ENCODE measurements around the gene ZNF296. TPM values are rescaled to one million over a fixed set of nuclear protein-coding genes. Genes with fewer than 3 reads are reported as not detected.

Gene ZNF296
- total and polyA plus RNA-seq, 2 donors (not counting 3 experiments of a cell fraction or from before 2014, with no cell fraction given) = 0.35 to 1.8 TPM

GRCh38 chr19:45049073-45049736, 27.1 kb downstream of the ZNF296 start:
- Histone ChIP-seq H4K20me1 (replicated peaks; ENCODE audit: control insufficient read depth, extremely low read depth, insufficient read depth, low read length) (no peaks in the 10 kb centered on the region), H3K36me3 (ENCODE audit: control insufficient read depth in 2 of 2, extremely low read depth in 1 of 2, insufficient read depth in 2 of 2, low read length in 2 of 2) (peaks cover 8 to 23% of the 10 kb centered on the region in 2 experiments), H3K79me2 (ENCODE audit: control insufficient read depth, insufficient read depth, low read length) (peaks cover 57% of the 10 kb centered on the region), H3K4me2 (ENCODE audit: insufficient read depth, low read length) (no peak overlapping the region), H3K4me3 (replicated peaks in 1 of 3; ENCODE audit: insufficient read depth in 1 of 3, low read depth in 1 of 3, low read length in 3 of 3) (no peak overlapping the region), H3K9ac (replicated peaks; ENCODE audit: extremely low read depth, insufficient read depth, low read length) (no peak overlapping the region), H3K9me3 (replicated peaks; ENCODE audit: control insufficient read depth, insufficient read depth, low read length) (no peaks in the 10 kb centered on the region), H2AFZ (ENCODE audit: low read depth, low read length) (no peak overlapping the region), H3K27ac (ENCODE audit: insufficient read depth, low read depth, low read length) (no peak overlapping the region), H3K4me1 (ENCODE audit: control insufficient read depth, extremely low read depth, insufficient read depth, low read length) (no peaks in the 10 kb centered on the region), H3K27me3 (ENCODE audit: control insufficient read depth in 2 of 2, insufficient read depth in 2 of 2, low read length in 2 of 2) (no peaks in the 10 kb centered on the region), H3K9me1 (replicated peaks; ENCODE audit: control insufficient read depth, extremely low read depth, insufficient read depth, low read length) (no peaks in the 10 kb centered on the region)
- FAIRE-seq (no peak), DNase-seq (ENCODE audit: low read depth, low spot score) (no peak)
- BruUV-seq (replicated peaks) = no TSS peak
- ChIA-PET POLR2A (no interaction called here), CTCF (interaction anchor here (1.5 kb wide), 1 partner anchor 10 kb away, joined by 11 read pairs; no protein-coding TSS in a partner anchor)
- dilution Hi-C loops (cut with MboI; ENCODE audit: extremely low pct_ligation_motif_present, low sequenced_read_pairs) (no loop called here), intact Hi-C loops (cut with micrococcal nuclease) (no loop called here)
- no peak for TF ChIP-seq GATA2 (IDR thresholded peaks at IDR 0.05; ENCODE audit: insufficient read depth, insufficient read length, low read depth, low read length)
- TF ChIP-seq MYC (IDR thresholded peaks at IDR 0.05; ENCODE audit: low read depth, low read length) = no peak
- no peak for TF ChIP-seq FOS (IDR thresholded peaks at IDR 0.05; ENCODE audit: borderline replicate concordance, insufficient read depth, low read length)
- no peak for TF ChIP-seq POLR2AphosphoS5 (IDR thresholded peaks at IDR 0.05; ENCODE audit: insufficient read depth, low read depth, low read length)
- no peak for TF ChIP-seq MAX (IDR thresholded peaks at IDR 0.05; ENCODE audit: insufficient read depth, insufficient read length)
- no peak for TF ChIP-seq EZH2 (IDR thresholded peaks at IDR 0.05; ENCODE audit: borderline replicate concordance, low read depth, low read length, severe bottlenecking)
- no peak for TF ChIP-seq CTCF (IDR thresholded peaks at IDR 0.05; ENCODE audit: extremely low read depth in 1 of 2, insufficient read depth in 1 of 2, low read depth in 1 of 2, low read length in 2 of 2)
- no peak for TF ChIP-seq POLR2A (IDR thresholded peaks at IDR 0.05; ENCODE audit: low read depth, low read length)
- TF ChIP-seq JUN (IDR thresholded peaks at IDR 0.05; ENCODE audit: borderline replicate concordance, insufficient read depth, insufficient read length, low read depth) = no peak
